Chondrocyte (in vitro differentiated cells): Measurements from ENCODE around the gene ZNF584. TPM values are rescaled to one million over a fixed set of nuclear protein-coding genes. Genes with fewer than 3 reads are reported as not detected.

Experiments used
- DNase-seq: peaks from one replicate; pipeline ENCODE4 v3.0.0; 2021; ENCODE audit warnings: mixed read lengths, low spot score
- H3K27ac Mint-ChIP-seq: one replicate; pipeline ENCODE4 v1.8.0; 2021; ENCODE audit warnings: mild to moderate bottlenecking, moderate library complexity, mixed read lengths; ENCODE audit not compliant: unreplicated experiment
- H3K27me3 Mint-ChIP-seq: 2 replicates; pipeline ENCODE4 v1.8.0; 2021; ENCODE audit warnings: low read depth, mixed read lengths
- H3K36me3 Mint-ChIP-seq: 2 replicates; pipeline ENCODE4 v1.8.0; 2021; ENCODE audit warnings: low read depth, mixed read lengths
- H3K4me1 Mint-ChIP-seq: 2 replicates; pipeline ENCODE4 v1.8.0; 2021; ENCODE audit warnings: low read depth, mild to moderate bottlenecking, mixed read lengths
- H3K4me3 Mint-ChIP-seq: one replicate; pipeline ENCODE4 v1.8.0; 2021; ENCODE audit warnings: mild to moderate bottlenecking, moderate library complexity, mixed read lengths; ENCODE audit not compliant: unreplicated experiment
- H3K9me3 Mint-ChIP-seq: 2 replicates; pipeline ENCODE4 v1.8.0; 2021; ENCODE audit warnings: low read depth, mixed read lengths
- CTCF ChIP-seq: fragments of 200-600 bp; sonication (generic); IDR thresholded peaks from 2 replicates; pipeline ENCODE4 v1.5.0; 2021; ENCODE audit warnings: antibody characterized with exemption, mild to moderate bottlenecking, moderate library complexity
- total RNA-seq: library from RNA; stranded (reverse); gene quantifications from 3 replicates; pipeline ENCODE4 v1.2.1, GENCODE V29; 2021

Gene ZNF584
- total RNA-seq, 1 donor from 2014 or later, result 10.2 TPM

GRCh38 chr19:58393725-58394033, 14.8 kb upstream of the ZNF584 start:
- peaks cover 26% of the 10 kb centered on the region for H3K36me3 Mint-ChIP-seq

GRCh38 chr19:58394821-58395219, 13.6 kb upstream of the ZNF584 start:
- no peak overlapping the region for H3K4me3 Mint-ChIP-seq
- TF ChIP-seq CTCF, result no peak
- H3K27ac Mint-ChIP-seq, result peak overlapping the region; percentile 9
- peaks cover 20% of the 10 kb centered on the region for H3K36me3 Mint-ChIP-seq
- H3K9me3 Mint-ChIP-seq, result no peaks in the 10 kb centered on the region
- H3K4me1 Mint-ChIP-seq, result no peaks in the 10 kb centered on the region
- no peaks in the 10 kb centered on the region for H3K27me3 Mint-ChIP-seq
- DNase-seq, result no peak

More at GRCh38 chr19:58393725-58394033, 14.8 kb upstream of the ZNF584 start:
- TF ChIP-seq CTCF, result no peak
- Mint-ChIP-seq H3K27ac (no peak overlapping the region), H3K9me3 (no peaks in the 10 kb centered on the region), H3K4me3 (no peak overlapping the region), H3K4me1 (peaks cover 7% of the 10 kb centered on the region), H3K27me3 (no peaks in the 10 kb centered on the region)
- DNase-seq, result no peak

GRCh38 chr19:58395220-58395978, 13.1 kb upstream of the ZNF584 start, which contains the start of gene RNF225:
TSS of gene RNF225 (plus strand) at chr19:58395656. CDS start at chr19:58396090, 434 bp downstream.
- Mint-ChIP-seq H3K27me3 (no peaks in the 10 kb centered on the region), H3K27ac (peak within 1 kb of the TSS; percentile 66), H3K36me3 (peaks cover 20% of the 10 kb centered on the region), H3K4me1 (peaks cover 3% of the 10 kb centered on the region), H3K4me3 (no peak within 1 kb of the TSS), H3K9me3 (no peaks in the 10 kb centered on the region)
- TF ChIP-seq CTCF, result no peak
- no peak for DNase-seq

- peaks cover 17% of the 10 kb centered on the region for H3K36me3 Mint-ChIP-seq
- no peak overlapping the region for H3K4me3 Mint-ChIP-seq
- DNase-seq, result no peak
- peak overlapping the region; percentile 66 for H3K27ac Mint-ChIP-seq
- no peaks in the 10 kb centered on the region for H3K27me3 Mint-ChIP-seq
- peaks cover 10% of the 10 kb centered on the region for H3K4me1 Mint-ChIP-seq
- no peaks in the 10 kb centered on the region for H3K9me3 Mint-ChIP-seq
- TF ChIP-seq CTCF, result no peak
Measured at GRCh38 chr19:58395979-58396627, 12.3 kb upstream of the ZNF584 start.

GRCh38 chr19:58396691-58397532, 11.5 kb upstream of the ZNF584 start:
- DNase-seq, result no peak
- Mint-ChIP-seq H3K36me3 (peaks cover 16% of the 10 kb centered on the region), H3K27me3 (no peaks in the 10 kb centered on the region), H3K4me3 (no peak overlapping the region), H3K4me1 (peaks cover 13% of the 10 kb centered on the region), H3K27ac (no peak overlapping the region), H3K9me3 (no peaks in the 10 kb centered on the region)
- no peak for TF ChIP-seq CTCF
